Activated CD8-positive, alpha-beta memory T cell treated with anti-CD3 and anti-CD28 coated beads, Interleukin-2, amount 10 ng/mL, durations not matched to agents 7 days and 5 days (primary cell): ENCODE results near the gene POTEC. TPM values are rescaled to one million over a fixed set of nuclear protein-coding genes. Genes with fewer than 3 reads are reported as not detected.
"Not testable (repeated sequence)": the region's sequence is repeated elsewhere in the genome, so short reads cannot be mapped to it uniquely, and the experiment has no call there.

Experiments
- ATAC-seq: fragments of 150-1000 bp; cut with Tn5 transposase; one replicate; pipeline ENCODE4 v1.10.0; 2021; ENCODE audit warnings: moderate library complexity
- CTCF ChIA-PET: fragments of 350-600 bp; sonication (Branson Sonifier 250); formaldehyde crosslinking; loops from one replicate; lab custom pipeline; 2021; ENCODE audit warnings: antibody characterized with exemption; lab: Charles Lee
- DNase-seq: peaks from one replicate; pipeline ENCODE4 v3.0.0-alpha.2; 2020
- H3K27ac Mint-ChIP-seq: one replicate; pipeline ENCODE4 v1.8.0; 2021; ENCODE audit warnings: mild to moderate bottlenecking, mixed read lengths
- H3K27me3 Mint-ChIP-seq: one replicate; pipeline ENCODE4 v1.8.0; 2021; ENCODE audit warnings: mixed read lengths
- H3K36me3 Mint-ChIP-seq: one replicate; pipeline ENCODE4 v1.8.0; 2021; ENCODE audit warnings: mild to moderate bottlenecking, mixed read lengths
- H3K4me1 Mint-ChIP-seq: one replicate; pipeline ENCODE4 v1.8.0; 2021; ENCODE audit warnings: mixed read lengths
- H3K4me3 Mint-ChIP-seq: one replicate; pipeline ENCODE4 v1.8.0; 2021; ENCODE audit warnings: mild to moderate bottlenecking, moderate library complexity, mixed read lengths
- H3K9me3 Mint-ChIP-seq: one replicate; pipeline ENCODE4 v1.8.0; 2022; ENCODE audit warnings: low read depth, mixed read lengths
- total RNA-seq, 2 experiments: library from RNA; stranded (reverse); gene quantifications; one replicate each; pipeline ENCODE4 v1.2.3, GENCODE V29; 2021

The POTEC gene
- not detected for total RNA-seq

DNA sequence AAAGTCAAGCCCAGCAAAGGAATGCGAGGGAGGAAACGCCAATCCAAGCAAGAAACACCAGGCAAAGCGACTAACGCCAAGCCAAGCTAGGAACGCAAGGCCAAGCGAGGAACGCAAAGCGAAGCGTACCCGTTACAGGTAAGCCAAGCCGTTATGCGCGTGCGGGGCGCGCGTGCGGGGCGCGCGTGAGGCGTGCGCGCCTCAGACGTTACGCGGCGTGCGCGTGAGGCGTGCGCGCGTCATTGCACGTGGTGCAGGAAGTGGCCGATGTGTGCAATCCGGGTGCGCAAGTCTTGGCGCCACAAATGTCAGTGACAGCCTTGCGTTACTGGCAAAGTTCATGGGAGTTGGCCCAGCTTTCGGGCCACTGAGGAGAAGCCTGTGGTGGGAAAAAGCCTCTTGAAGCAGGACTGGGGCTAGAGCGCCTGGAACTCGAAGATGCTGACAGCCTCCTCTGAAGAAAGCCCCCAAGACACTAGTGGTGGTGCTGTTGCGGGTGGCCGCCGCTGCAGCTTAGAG is at the start of gene POTEC:
Gene POTEC, minus strand, starts transcription at position 155 of the 519 bp plus-strand sequence. CDS start 454 bp downstream, outside the sequence.
- H3K9me3 Mint-ChIP-seq, CTCF ChIA-PET, H3K27ac Mint-ChIP-seq, H3K4me1 Mint-ChIP-seq, H3K27me3 Mint-ChIP-seq, H3K4me3 Mint-ChIP-seq, ATAC-seq, H3K36me3 Mint-ChIP-seq, DNase-seq: not testable (repeated sequence)

GRCh38 chr18:14577971-14578370 is 34.6 kb upstream of the POTEC start:
- CTCF ChIA-PET = no interaction called here

DNA sequence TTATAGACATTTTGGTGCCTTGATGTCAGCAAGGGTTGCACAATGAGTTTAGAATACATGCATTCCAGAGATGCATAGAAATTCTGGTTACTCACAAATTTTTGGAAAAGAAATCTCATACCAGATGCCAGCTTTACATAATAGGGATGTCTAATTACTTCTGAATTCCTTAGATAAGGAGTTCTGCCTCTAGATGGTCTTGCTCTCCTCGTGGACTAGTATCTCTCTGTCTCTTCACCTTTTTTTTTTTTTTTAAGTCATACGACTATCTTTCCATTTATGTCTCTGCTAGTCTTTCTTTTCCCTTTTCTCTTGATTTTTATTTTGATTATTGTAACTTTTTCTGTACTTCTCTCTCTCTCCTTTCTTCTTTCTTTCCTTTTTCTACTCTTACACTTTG is 16.1 kb upstream of the POTEC start:
- CTCF ChIA-PET, H3K27me3 Mint-ChIP-seq, H3K4me3 Mint-ChIP-seq, H3K36me3 Mint-ChIP-seq, H3K9me3 Mint-ChIP-seq, H3K4me1 Mint-ChIP-seq, ATAC-seq, H3K27ac Mint-ChIP-seq, DNase-seq: not testable (repeated sequence)

More at GRCh38 chr18:14577971-14578370, 34.6 kb upstream of the POTEC start:
- DNase-seq = no peak
- ATAC-seq = no peak
- H3K27me3 Mint-ChIP-seq = no peaks in the 10 kb centered on the region
- H3K27ac Mint-ChIP-seq = no peak overlapping the region
- peaks cover 1% of the 10 kb centered on the region for H3K36me3 Mint-ChIP-seq
- no peaks in the 10 kb centered on the region for H3K9me3 Mint-ChIP-seq
- H3K4me3 Mint-ChIP-seq = no peak overlapping the region
- H3K4me1 Mint-ChIP-seq = no peaks in the 10 kb centered on the region

- H3K27me3 Mint-ChIP-seq, H3K4me1 Mint-ChIP-seq, H3K36me3 Mint-ChIP-seq, H3K27ac Mint-ChIP-seq, CTCF ChIA-PET, H3K4me3 Mint-ChIP-seq, ATAC-seq, H3K9me3 Mint-ChIP-seq, DNase-seq: not testable (repeated sequence)
These were observed 11.7 kb downstream of the POTEC start for GRCh38 chr18:14531659-14532058.

DNA sequence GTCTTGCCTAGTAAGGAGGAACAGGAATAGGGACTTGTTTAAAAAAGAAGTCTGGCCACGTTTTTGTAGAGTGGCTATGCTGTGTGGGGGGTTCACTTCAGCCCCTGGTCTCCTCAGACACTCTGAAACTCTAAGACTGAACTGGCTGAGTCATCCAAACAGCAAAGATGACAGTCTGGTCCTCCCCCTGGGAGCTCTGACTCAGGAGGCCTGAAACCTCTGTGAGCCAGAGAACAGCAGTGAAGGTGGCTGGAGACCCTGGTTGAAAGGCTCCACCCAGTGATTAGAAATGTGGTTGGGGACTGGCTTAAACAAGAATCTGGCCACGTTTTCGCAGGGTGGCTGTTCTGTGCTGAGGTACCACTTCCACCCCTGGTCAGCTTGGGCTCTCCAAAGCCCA is 32.7 kb downstream of the POTEC start:
- ATAC-seq, H3K4me1 Mint-ChIP-seq, H3K4me3 Mint-ChIP-seq, H3K9me3 Mint-ChIP-seq, H3K27me3 Mint-ChIP-seq, H3K27ac Mint-ChIP-seq, CTCF ChIA-PET, H3K36me3 Mint-ChIP-seq, DNase-seq: not testable (repeated sequence)

DNA sequence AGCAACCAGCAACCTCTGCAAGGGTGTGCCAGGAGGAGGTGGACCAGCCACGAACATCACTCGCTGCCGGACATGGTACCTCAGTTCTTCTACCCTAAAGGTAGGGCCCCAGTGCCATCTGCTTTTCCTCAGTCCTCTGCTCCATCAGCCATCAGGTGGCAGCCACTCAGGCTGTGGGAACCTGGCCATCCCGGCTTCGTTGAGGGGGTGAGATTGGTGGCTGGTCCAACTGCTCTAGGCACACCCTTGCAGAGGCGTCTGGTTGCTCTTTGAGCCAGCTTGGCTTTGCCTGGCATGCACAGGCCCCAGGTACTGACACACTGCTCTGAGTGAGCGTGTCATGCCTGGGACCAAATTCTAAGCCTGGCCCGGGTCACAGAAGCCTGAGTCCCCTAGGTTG is 39.7 kb downstream of the POTEC start:
- H3K9me3 Mint-ChIP-seq, H3K36me3 Mint-ChIP-seq, ATAC-seq, H3K27me3 Mint-ChIP-seq, H3K27ac Mint-ChIP-seq, H3K4me3 Mint-ChIP-seq, CTCF ChIA-PET, H3K4me1 Mint-ChIP-seq, DNase-seq: not testable (repeated sequence)

GRCh38 chr18:14501894-14502293 is 41.5 kb downstream of the POTEC start:
- DNase-seq, CTCF ChIA-PET, H3K27ac Mint-ChIP-seq, H3K27me3 Mint-ChIP-seq, H3K36me3 Mint-ChIP-seq, H3K4me1 Mint-ChIP-seq, H3K9me3 Mint-ChIP-seq, ATAC-seq, H3K4me3 Mint-ChIP-seq: not testable (repeated sequence)

GRCh38 chr18:14489256-14490014 is 54.0 kb downstream of the POTEC start:
- DNase-seq, H3K4me3 Mint-ChIP-seq, H3K4me1 Mint-ChIP-seq, H3K27me3 Mint-ChIP-seq, ATAC-seq, H3K36me3 Mint-ChIP-seq, H3K27ac Mint-ChIP-seq, H3K9me3 Mint-ChIP-seq, CTCF ChIA-PET: not testable (repeated sequence)

GRCh38 chr18:14488789-14489188 is 54.6 kb downstream of the POTEC start:
- DNase-seq, H3K36me3 Mint-ChIP-seq, CTCF ChIA-PET, ATAC-seq, H3K9me3 Mint-ChIP-seq, H3K27ac Mint-ChIP-seq, H3K27me3 Mint-ChIP-seq, H3K4me1 Mint-ChIP-seq, H3K4me3 Mint-ChIP-seq: not testable (repeated sequence)

GRCh38 chr18:14486926-14487580 is 56.3 kb downstream of the POTEC start:
- H3K4me3 Mint-ChIP-seq, H3K4me1 Mint-ChIP-seq, CTCF ChIA-PET, H3K9me3 Mint-ChIP-seq, H3K36me3 Mint-ChIP-seq, ATAC-seq, DNase-seq, H3K27me3 Mint-ChIP-seq, H3K27ac Mint-ChIP-seq: not testable (repeated sequence)

DNA sequence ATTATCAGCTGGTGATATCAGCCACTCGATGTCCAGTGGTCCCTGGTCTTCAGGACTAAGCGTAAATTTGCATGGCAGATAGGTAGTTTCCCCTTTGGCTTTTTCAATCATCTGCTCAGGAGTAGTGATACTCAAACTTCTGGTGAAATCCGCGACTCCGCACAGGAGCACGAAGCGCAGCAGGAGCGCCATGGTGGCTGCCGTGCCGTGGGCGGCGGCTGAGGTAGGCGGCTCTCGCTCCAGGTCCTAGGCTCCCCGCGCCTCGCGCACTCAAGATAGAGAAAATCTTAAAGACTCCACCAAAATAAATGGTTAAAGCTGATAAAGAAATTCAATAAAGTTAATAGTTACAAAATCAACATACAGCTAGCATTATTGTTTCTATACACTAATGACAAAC is 64.3 kb downstream of the POTEC start:
- DNase-seq = not testable (repeated sequence)

DNA sequence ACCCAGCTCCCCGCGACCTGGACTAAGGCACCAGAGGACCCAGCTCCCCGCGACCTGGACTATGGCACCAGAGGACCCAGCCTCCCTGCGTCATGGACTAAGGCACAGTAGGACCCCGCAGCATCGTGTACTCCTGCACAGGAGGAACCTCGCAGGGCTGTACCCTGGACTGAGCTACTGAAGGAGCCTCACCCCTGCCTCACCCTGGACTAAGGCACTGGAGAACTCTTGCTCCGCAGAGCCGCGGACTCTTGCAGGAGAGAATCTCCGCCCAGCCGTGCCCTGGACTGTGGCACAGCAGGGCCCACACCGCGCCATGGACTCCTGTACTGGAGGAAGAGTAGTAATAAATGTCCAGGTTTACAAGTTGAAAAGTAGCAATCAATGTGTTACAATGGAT is 67.9 kb downstream of the POTEC start:
- H3K4me3 Mint-ChIP-seq, H3K27ac Mint-ChIP-seq, H3K9me3 Mint-ChIP-seq, H3K4me1 Mint-ChIP-seq, H3K36me3 Mint-ChIP-seq, CTCF ChIA-PET, ATAC-seq, DNase-seq, H3K27me3 Mint-ChIP-seq: not testable (repeated sequence)

More for the DNA sequence above, 64.3 kb downstream of the POTEC start:
- CTCF ChIA-PET, H3K4me1 Mint-ChIP-seq, H3K36me3 Mint-ChIP-seq, H3K4me3 Mint-ChIP-seq, H3K27me3 Mint-ChIP-seq, ATAC-seq, H3K27ac Mint-ChIP-seq, H3K9me3 Mint-ChIP-seq: not testable (repeated sequence)

GRCh38 chr18:14474752-14475151 is 68.6 kb downstream of the POTEC start:
- H3K4me1 Mint-ChIP-seq, H3K36me3 Mint-ChIP-seq, H3K4me3 Mint-ChIP-seq, ATAC-seq, H3K27me3 Mint-ChIP-seq, H3K27ac Mint-ChIP-seq, H3K9me3 Mint-ChIP-seq, CTCF ChIA-PET, DNase-seq: not testable (repeated sequence)
